ENCODE results near the gene NOL9. TPM values are rescaled to one million over a fixed set of nuclear protein-coding genes. Genes with fewer than 3 reads are reported as not detected.

The NOL9 gene
- total RNA-seq, 6 donors from 2014 or later = 19.6 to 41.9 (median 24.7) TPM

GRCh38 chr1:6597777-6598131 is 43.4 kb upstream of the NOL9 start:
- 95 to 100% methylated on average over 1 to 6 of the region's 6 CpGs for WGBS, 2 donors

DNA sequence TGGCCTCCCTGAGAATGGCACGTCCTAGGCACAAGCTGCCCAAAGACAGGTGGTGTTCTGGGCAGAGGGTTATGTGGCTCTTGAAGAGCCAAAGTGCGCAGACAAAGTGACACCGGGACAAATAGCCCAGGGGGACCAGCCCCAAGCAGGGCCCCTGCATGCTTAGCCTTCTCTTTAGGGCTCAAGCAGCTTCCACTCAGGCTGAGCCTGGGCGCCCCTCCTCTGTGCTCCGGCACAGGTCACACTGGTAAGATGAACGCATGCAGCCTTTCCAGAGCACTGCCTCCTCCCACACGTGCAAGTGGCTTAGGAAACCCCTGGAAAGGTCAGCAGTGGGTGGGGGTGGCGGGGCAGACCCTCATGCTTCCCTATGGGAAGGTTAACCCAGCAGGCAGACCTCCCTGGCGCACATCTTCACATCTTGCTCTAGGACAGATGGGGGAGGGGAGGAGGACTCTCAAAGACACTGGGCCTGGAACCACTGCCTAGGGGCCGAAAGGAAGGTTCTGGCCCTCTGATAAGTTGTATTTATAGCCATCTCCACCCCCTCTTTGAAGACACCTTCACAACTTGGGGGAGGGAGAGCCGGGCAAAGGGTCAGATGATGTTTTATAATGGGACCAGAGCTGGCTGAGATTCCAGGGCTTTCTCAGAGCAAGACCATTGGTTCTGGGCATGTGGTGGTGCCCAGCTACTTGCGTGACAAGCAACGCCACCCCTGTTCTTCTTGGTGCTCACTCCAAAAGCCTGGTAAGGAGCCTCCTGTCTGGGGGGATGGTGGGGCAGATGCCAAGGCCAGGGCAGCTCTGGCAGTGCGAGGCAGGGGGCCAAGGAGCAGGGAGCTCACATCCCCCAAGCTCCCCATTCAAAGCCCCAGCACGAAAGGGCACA is 42.8 kb upstream of the NOL9 start:
- H3K4me3 ChIP-seq = no peak overlapping the region
- peaks cover 35 to 60% (median 41%) of the 10 kb centered on the region in 4 donors for H3K4me1 ChIP-seq
- no peak for ATAC-seq (ENCODE audit: low FRiP score in 2 of 2)
- H3K27me3 ChIP-seq = no peaks in the 10 kb centered on the region
- no peaks in the 10 kb centered on the region for H3K9me3 ChIP-seq
- H3K36me3 ChIP-seq = peaks cover 33 to 71% (median 63%) of the 10 kb centered on the region in 4 donors
- no peak for TF ChIP-seq POLR2A (IDR thresholded peaks at IDR 0.05)
- TF ChIP-seq CTCF (IDR thresholded peaks at IDR 0.05) = no peak
- TF ChIP-seq EP300 (IDR thresholded peaks at IDR 0.05) = no peak
- no peak for TF ChIP-seq POLR2AphosphoS5 (IDR thresholded peaks at IDR 0.05)
- H3K27ac ChIP-seq = peak overlapping the region in 1 of 4 donors; percentile 96
- 88 to 94% methylated on average over 8 to 14 of the region's 15 CpGs for WGBS, 2 donors
- peak in 1 of 2 donors; percentile 36 for DNase-seq

More at GRCh38 chr1:6597777-6598131, 43.4 kb upstream of the NOL9 start:
- Histone ChIP-seq H3K9me3 (no peaks in the 10 kb centered on the region), H3K36me3 (peaks cover 33 to 65% (median 57%) of the 10 kb centered on the region in 4 donors), H3K27me3 (no peaks in the 10 kb centered on the region), H3K4me3 (no peak overlapping the region), H3K4me1 (peaks cover 35 to 60% (median 41%) of the 10 kb centered on the region in 4 donors), H3K27ac (peak overlapping the region in 1 of 4 donors; percentile 96)
- no peak for DNase-seq
- no peak for TF ChIP-seq POLR2A (IDR thresholded peaks at IDR 0.05)
- TF ChIP-seq EP300 (IDR thresholded peaks at IDR 0.05) = no peak
- TF ChIP-seq CTCF (IDR thresholded peaks at IDR 0.05) = no peak
- TF ChIP-seq POLR2AphosphoS5 (IDR thresholded peaks at IDR 0.05) = no peak
- no peak for ATAC-seq (ENCODE audit: low FRiP score in 2 of 2)

GRCh38 chr1:6596351-6596750 is 42.0 kb upstream of the NOL9 start:
- Histone ChIP-seq H3K4me3 (no peak overlapping the region), H3K27me3 (no peaks in the 10 kb centered on the region), H3K36me3 (peaks cover 33 to 79% (median 68%) of the 10 kb centered on the region in 4 donors), H3K4me1 (peaks cover 35 to 66% (median 41%) of the 10 kb centered on the region in 4 donors), H3K9me3 (no peaks in the 10 kb centered on the region), H3K27ac (no peak overlapping the region)
- no peak for DNase-seq
- 71 to 72% methylated on average over 7 of the region's 7 CpGs for WGBS, 2 donors
- no peak for TF ChIP-seq CTCF (IDR thresholded peaks at IDR 0.05)
- ATAC-seq (ENCODE audit: low FRiP score in 2 of 2) = no peak

DNA sequence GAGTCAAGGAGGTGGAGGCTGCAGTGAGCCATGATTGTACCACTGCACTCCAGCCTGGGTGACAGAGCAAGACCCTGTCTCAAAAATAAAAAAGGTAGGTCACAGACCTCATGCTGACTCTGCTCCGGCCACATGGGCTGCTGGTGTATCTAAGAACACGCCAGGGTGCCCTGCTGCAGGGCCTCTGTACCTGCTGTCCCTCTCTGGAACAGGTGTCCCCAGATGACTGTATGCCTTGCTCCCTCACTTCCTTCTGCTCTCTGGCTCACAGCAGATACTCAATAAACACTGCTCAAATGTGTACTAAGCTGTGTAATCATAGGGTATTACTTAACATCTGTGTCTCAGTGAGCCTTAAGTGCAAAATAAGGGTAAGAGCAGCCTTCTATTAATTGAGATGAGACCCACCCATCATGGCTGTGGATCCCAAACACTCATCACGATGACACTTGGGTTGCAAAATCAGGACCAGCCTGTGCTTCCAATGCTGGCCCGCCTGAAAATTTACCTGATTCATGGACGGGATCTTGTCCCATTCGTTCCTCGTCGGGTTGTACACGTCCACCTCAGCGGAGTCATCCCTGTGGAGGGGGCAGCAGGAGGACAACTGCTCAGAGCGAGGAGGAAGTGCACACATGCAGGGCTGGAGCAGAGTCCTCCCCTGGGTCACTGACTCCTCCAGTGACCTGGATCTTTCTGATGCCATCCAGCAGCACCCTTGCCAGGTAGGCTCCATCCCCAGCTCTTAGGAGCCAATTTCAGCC is 40.8 kb upstream of the NOL9 start:
- DNase-seq (no peak), ATAC-seq (ENCODE audit: low FRiP score in 2 of 2) (no peak)
- no peaks in the 10 kb centered on the region for H3K9me3 ChIP-seq
- H3K27me3 ChIP-seq = no peaks in the 10 kb centered on the region
- H3K36me3 ChIP-seq = peaks cover 33 to 91% (median 73%) of the 10 kb centered on the region in 4 donors
- H3K4me3 ChIP-seq = no peak overlapping the region
- TF ChIP-seq EP300 (IDR thresholded peaks at IDR 0.05) = no peak
- no peak for TF ChIP-seq CTCF (IDR thresholded peaks at IDR 0.05)
- TF ChIP-seq POLR2AphosphoS5 (IDR thresholded peaks at IDR 0.05) = no peak
- 87 to 93% methylated on average over 4 to 11 of the region's 11 CpGs for WGBS, 2 donors
- H3K27ac ChIP-seq = no peak overlapping the region
- peaks cover 32 to 58% (median 36%) of the 10 kb centered on the region in 4 donors for H3K4me1 ChIP-seq

Data from upper lobe of left lung (tissue), 6 donors.